DMS114 treated with DMSO at 0.1 percent for 48 hours (cell line): ENCODE data around the gene MICAL2.

ENCODE experiments used
- DNase-seq: peaks from one replicate; lab custom pipeline; 2025; ENCODE audit not compliant: unreplicated experiment; lab: John Stamatoyannopoulos, UW

The MICAL2 gene

DNA sequence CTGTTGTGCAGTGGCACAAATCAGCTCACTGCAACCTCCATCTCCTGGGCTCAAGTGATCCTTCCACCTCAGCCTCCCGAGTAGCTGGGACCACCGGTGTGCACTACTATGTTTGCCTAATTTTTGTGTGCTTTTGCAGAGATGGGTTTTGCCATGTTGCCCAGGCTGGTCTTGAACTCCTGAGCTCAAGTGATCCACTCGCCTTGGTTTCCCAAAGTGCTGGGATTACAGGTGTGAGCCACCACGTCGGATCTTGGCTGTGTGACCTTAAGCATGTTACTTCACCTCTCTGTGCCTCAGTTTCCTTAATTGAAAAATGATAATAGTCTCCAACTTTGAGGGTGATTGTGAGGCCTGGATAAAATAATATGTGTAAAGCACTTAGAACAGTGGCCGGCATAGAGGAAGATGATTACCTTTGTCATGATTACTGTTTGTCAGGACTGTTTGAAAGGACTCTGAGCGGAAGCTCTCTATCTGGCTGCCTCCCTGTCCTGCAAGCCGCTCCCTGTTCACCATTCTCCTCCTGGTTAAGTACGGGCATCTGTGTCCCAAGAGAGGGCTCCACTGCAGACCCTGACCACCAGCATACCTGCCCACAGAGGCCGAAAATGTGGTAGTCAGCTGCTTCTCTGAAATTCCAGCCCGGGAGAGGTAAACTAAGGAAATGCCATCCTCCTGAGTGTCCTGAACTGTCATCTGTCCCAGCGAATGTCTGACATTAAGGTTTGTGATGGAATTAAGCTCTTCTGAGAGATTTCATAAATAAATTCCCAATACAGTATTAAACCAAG is 73.6 kb downstream of the MICAL2 start:
- DNase-seq: no peak

DNA sequence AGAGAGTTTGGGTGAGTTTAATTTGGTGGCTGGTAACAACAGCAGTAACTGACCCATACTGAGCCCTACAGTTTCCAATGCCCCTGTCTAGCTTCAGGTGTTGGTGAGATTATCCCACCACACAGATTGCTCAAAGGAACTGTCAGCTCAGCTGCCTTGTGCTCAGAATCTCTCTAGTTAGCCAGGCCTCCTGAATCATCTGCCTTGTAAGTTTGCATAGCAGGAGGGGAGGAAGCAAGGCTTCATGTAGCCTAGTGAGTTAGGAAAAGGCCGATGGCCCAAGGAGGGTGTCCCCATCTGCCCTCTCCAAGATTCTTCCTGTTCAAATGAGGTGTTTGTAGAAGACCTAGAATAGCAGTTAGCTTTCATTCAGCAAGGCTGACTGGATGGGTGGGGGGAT is 74.3 kb downstream of the MICAL2 start:
- no peak for DNase-seq

DNA sequence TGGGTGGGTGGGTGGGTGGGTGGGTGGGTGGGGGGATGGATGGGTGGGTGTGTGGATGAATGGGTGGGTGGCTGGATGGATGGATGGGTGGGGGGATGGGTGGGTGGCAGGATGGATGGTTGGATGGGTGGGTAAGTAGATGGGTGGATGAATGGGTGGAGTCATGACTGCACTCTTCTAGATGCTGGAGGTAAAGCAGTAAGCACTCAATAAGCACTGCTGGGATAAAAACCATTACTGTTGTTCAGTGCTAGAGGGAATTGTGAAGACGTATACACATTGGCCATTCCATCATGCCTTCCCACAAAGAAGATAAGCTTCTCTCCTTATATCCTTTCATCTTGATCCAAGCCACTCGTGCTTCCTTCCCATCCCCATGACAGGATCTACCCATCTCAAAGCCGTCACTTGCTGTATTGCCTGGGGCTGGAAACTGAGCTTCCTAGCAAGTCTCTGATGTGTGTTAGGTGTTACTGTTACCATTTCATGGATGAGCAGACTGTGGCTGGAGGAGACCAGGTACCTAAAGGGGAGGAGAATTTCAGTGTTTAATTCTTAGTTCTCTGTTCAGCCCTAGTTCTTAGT is 74.8 kb downstream of the MICAL2 start:
- DNase-seq: no peak

DNA sequence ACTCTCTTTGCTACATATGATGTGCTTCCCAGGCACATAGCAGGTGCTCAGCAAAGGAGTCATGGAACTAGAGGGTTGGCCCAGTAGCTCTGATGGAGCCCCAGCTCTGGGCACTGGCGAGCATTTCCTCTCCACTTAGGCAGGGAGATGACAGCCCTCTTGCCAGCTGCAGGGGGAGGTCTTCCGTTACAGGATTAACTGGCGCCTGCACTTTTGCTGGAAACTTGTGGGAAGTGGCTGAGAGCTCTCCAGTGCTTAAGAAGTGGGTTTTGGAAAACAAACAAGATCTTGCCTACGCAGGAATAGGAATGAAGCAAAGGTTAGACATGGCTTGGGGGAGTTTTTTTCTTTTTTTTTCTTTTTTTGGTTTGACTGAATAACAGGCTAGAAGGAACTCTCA is 75.5 kb downstream of the MICAL2 start:
- DNase-seq: no peak

DNA sequence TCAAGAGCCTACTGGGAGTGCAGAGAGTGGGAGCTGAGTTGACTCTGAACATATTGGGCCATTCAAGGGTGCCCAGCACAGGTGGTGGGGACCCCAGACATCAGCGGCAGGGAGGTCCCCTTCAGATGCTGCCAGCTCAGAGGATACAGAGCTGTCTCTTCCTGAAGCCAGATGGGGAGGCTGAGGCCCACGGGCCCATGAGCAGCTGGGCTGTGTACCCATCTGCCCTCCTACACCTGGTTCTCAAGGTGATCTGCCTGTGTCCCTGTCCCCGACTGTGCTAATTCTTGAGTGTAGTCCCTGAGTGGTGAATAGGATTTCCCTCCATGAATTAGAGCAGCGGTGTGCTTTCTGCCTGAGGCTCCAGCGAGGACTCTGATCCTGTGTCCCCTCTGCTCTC is 76.3 kb downstream of the MICAL2 start:
- DNase-seq: no peak

DNA sequence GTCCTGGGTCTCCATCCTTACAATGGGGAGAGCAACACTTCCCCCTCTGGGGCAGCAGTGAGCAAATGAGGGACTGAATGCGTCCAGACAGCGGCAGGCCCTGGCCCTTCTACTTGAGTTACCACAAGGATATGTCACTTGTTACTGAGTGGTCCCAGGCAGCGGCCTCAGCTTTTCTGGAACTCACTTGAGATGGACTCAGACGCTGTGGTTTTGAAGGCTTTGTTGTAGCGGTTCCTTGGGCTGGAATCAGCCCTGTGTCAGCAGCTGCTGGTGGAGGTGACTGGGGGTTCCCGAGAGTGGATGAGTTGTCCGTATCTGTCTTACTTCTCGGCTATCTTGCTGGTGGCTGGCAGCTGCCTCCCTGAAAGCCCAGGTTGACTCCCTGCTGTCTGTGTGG is 77.0 kb downstream of the MICAL2 start:
- DNase-seq: no peak

DNA sequence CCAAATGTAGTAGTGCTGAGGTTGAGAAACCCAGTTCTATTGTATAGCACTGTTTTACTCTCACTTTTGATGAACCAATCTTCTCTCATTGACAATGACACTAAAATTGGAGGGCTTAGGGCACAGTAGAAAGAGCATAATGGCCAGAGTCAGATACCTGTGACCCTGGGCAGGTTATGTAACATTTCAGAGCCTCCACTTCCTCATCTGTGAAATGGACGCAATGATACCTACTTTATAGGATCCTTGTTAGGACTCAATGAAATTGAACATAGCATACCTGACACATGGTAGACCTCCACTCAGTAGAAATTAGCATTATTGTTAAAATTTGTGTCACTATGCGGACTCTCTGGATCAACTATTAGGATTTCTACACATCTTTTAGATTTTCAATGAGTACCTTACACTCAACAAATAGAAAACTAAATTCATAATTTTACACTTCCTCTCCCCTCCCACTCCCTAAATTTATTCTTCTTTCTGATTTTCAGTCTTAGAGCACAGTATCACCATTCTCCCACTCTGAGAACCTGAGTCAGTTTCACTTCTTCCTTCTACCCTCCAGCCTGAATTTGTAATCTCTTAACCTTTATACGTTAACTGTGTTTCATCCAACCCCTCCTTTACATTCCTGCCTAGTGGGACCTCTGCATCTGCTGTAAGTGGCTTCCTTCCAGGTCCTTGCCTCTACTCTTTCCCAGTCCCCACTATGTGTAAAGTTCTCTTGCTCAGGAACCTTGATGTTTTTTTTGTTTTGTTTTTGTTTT is 78.3 kb downstream of the MICAL2 start:
- DNase-seq: no peak

DNA sequence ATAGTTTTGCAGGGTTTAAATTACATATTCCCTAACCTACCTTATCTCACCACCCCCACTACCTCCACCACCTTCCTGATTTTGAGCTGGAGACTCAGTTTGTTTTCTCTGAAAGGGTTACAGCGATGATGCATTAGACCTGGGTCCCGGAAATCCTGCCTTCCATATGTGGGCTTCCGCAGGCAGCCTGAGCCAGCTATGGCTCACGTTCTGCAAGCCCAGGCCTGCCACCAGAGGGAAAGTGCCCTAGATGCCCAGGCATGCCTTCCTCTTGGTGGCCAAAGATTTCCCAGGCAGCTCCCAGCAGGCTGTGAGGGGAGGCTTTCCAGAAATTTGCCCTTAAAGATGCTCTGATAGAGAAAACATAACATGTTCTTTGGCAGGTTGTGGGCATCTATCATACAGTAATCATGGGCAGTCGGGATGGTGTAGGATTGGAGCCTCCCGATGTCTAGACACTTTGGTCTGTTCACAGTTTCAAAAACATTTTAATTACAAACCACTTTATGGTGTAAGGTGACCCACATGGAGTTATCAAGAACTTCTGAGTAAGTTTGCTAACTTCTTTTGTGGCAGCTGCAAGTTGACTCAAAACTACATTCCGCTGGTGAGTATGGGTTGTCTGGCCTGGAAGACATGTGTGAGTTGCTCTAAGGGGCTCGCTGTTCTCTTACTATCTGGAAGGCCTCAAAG is 79.3 kb downstream of the MICAL2 start:
- DNase-seq: no peak

DNA sequence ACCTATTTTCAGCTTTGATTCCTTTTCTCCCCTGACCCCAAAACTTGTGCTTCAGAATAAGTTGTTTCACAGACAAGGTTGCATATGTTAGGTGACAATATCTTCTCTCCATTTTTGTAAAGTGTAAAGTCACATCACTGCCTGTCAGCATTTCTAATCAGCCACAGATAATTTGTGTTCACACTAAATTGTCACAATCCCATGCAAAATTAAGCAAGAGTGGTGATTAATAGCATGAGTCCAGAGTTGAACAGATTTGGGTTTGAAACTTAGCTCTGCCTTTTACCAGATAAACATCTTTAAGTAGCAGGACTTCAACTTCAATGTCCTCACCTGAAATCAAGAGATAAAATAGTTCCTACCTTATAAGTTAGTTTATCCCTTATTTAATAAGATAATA is 80.1 kb downstream of the MICAL2 start:
- DNase-seq: no peak

DNA sequence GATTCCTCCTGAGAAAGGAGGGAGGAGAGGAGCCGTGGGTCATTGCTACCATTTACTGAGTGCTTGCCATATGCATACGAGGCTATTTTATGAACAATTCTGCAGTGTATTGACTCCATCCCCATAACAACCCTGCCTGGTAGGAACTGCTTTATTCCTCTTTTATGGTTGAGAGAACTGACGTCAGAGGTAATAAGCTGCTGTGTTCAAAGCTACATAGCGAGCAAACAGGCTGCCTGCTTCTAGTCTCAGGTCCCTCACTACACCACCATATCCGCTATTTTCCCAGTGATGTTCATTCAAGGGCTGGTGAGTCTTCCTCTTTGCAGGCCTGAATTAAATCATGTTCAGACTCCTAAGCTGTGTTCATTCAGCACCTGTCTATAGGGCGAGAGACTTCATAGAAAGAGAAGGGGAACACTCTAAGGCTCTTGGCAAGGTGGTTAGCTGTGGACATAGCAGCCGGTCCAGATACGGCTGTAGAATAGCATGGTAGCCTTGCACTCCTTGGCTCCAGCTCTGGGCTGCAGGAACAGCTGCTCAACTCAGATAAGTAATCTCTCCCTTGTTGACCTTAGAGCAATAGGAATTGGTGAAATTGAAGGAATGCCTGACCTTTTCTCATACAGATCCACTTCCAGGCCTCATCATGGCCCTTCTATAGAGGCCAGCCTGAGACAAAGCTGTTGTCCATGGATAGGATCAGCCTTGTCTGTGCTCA is 82.6 kb downstream of the MICAL2 start:
- no peak for DNase-seq

DNA sequence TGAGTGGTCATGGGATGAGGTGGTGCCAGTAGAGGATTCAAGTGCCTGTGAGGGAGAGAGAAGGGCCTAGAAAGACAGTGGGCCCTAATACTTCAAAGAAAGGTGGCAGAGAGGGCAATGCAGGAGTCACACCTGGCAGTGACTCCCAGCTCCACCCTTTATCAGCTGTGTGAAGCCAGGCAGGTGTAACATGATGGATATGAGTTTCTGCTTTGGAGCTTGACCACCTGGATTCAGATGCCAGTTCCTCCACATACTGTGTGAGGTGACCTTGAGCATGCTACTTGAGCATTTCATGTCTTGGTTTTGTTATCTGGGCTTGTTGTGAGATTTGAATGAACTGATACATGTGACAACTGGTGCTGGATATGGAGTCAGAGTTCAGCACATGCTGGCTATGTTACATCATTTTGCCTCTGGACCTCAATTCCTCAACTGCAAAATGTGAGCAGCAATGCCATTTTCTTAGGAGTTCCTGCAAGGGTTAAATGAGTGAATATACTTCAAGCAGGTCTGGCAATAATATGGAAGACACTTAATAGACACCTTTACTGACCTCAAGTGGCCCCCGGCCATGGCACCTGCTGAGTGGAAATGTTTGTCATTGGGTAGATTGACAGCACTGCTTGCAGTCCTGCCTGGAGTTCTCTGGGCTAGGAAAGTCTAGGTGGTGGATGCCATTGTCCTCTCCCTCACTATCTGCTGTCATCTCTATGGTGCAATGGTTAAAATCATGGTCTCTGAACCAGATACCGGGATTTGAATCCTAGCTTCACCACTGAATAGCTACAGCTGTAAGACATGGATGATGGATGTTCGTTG is 83.3 kb downstream of the MICAL2 start:
- DNase-seq: no peak

DNA sequence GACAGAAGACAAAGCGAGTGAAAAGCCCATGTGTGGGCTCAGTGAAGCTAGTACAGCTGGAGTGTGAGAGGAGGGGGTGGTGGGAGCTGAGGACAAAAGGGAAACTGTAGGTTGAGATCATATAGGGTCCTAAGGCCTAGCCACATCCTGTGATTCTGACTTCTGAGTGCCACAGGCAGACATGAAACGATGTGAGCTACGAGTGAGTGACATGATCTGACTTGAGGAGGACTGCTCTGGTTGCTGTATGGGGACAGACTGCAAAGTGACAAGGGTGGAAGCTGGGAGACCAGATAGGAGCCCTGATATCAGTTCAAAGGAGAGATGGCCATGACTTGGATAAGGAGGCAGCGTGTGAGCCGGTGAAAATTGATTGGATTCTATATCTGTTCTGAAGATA is 85.4 kb downstream of the MICAL2 start:
- no peak for DNase-seq

DNA sequence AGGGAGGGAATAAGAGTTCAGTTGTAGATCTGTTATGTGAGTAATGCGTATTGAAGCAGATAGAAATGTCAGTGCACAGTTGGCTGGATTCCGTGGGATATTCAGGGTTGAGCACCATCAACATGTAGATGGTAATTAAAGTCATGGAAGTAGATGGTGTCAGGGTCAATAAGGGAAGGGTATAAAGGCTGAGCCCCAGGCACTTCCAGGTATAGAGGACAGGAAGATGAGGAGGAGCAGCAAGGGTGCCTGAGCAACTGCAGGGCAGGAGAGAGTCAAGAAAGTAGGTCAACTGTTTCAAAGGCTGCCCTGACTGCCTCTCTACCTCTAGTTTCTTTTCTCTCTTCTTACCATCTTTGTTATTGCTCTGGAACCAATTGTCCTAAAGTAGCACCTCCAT is 85.9 kb downstream of the MICAL2 start:
- no peak for DNase-seq

DNA sequence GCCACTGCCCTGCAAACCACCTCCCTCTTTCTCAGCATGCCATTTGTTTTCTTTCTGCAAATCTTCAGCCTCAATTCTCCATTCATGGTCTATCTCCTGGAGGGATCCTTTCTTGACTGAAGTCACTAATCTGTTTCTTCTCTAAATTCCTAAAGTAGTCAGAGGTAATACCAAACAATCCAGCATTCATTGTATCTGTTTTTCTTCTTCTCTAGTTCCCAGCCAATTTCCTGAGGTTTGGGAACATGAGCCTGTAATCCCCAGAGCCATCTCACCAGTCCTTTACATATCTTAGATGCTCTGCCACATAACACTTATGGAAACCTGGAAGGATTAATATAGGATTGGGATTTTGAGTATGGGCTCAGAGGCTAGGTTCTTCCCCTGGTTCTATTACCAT is 86.5 kb downstream of the MICAL2 start:
- DNase-seq: no peak

DNA sequence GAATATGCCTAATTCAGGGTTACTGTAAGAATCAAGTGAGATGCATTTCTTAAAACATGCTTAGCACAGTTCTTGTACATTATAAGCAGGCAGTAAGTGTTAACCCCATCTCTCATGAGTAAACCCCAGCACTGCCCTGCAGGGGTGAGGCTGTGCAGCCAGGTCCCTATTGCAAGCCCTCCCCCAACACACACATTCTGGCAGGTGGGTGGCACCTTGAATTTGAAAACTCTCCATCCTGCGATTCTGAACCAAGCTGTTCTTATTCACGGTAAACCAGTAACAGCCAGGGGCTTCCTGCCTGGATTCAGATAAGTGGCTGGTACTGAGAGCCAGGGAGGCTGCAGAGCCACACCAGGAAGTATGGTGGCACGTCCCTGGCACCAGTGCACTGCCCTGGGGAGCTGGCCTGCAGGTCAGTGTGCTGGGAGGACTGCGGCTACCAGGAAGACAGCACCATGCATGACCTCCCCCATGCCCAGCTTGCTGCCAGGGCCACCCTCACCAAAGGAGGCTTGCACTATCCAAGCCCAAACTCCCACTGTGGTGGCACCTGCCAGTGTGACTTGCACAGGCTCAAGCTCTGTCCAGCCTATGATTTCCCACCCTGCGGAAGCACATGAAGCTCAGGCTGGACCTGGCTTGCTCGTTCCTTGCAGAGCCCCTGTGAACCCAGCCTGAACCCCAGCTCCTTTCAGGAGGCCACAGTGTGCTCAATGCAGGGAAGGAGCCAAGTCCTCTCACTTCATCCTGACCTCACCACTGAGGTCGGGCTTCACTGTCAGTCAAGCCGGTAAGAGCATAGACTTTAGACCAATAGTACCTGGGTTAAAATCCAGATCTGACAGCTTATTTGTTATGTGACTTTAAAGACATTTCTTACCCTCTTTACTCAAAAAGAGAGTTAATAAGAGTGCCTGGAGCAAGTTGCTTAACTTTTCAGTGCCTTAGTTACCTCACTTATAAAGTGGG is 88.1 kb downstream of the MICAL2 start:
- no peak for DNase-seq

DNA sequence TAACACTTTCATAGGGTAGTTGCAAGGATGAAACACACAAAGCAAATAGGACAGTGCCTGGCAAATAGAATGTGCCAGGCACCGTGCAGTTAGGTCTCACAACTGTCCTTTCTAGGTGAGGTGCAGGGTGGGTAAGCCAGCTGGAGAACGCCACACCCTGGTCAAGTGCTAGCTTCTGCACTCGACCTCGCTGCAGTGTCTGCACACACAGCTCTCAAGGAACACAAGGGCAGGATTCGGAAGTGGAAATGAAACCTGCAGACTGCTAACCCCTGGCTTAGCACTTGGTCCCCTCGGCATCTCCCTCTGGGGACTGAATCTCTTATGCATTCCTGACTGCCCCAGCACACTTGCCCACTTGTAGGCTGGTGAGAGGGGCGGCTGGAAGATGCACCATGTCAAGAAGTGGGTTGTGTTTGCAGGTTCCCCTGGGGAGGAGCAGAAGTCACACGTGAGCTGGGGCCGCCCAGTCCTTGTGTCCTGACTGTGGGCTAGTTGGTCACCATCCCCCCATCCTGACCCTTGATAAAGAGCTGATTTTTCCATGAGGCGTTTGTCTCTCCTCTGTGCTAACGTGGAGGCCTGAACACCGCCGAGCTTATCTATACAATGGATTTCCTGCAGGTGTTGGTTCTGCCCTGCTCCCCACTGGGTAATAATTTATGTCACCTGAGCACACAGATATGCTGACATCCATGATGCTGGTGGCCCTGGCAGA is 89.0 kb downstream of the MICAL2 start:
- no peak for DNase-seq

DNA sequence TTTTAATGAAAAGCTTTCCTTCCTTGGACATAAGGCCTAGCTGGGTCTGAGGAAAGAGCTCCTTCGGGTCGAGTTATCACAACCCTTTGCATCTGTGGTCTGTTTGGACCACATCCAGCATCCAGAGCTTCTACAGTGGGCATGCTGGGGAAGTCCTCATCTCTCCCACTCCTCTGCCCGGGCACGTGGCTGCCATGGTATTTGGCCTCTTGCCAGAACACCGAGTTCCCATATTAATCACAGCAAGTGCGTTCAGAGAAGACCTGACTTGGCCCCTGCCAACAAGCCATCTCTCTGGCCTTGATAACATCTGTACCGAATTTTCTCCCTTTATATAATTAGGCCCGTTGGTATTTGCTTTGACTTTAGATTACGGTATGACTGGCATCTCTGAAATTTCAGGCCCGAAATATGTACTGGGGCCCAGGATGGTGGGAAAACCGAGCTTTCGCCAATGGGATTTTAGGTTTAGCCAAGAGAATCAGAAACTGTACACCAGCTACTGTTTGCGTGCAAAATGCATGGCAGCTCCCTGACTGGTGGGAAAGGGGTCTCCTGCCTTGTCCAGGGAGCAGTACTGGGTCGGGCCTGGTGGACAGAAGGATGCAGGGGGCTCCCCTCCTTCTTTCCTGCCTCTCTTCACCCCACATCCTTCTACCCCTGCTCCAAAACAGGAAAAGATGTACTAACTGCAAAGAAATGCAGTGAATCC is 90.0 kb downstream of the MICAL2 start:
- no peak for DNase-seq
